Stimulated activated CD4-positive, alpha-beta T cell treated with anti-CD3 and anti-CD28 coated beads, Interleukin-2, amount 100 ng/mL, for 48 hours (primary cell): ENCODE data around the gene RPS6KA5.

Experiments used
- DNase-seq, 2 donors: peaks; one replicate each; pipeline ENCODE4 v3.0.0-alpha.2; 2020

RPS6KA5 gene

DNA sequence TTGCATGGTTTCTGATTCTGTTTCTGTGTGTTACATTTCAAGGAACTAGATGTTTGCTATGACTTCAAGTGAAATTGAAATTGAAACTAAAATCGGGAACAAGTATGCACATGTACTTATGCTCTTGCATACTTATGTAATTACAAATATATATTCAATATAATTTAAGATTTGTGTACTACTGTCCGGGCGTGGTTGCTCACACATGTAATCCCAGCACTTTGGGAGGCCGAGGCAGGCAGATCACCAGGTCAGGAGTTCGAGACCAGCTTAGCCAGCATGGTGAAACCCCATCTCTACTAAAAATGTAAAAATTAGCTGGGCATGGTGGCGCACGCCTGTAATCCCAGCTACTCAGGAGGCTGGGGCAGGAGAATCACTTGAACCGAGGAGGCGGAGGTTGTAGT, 37.8 kb downstream of the RPS6KA5 start:
- DNase-seq: peak in 1 of 2 donors; percentile 13

- no peak for DNase-seq
These were observed 38.3 kb downstream of the RPS6KA5 start for GRCh38 chr14:91021991-91022621.

DNA sequence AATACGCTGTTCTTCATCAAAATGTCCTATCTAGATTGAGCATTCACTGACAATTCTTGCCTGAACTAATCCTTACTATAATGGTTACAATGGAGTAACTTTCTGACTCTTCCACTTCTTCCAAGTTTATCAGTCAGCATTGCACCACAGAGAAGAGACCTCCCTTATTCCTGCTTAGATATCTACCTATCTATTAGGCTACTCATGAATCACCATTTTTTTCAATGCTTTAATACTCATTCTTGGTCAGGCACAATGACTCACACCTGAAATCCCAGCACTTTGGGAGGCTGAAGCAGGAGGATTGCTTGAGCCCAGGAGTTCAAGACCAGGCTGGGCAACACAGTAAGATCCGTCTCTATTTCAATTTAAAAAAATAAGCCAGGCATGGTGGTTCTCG, 39.3 kb downstream of the RPS6KA5 start:
- DNase-seq: no peak

DNA sequence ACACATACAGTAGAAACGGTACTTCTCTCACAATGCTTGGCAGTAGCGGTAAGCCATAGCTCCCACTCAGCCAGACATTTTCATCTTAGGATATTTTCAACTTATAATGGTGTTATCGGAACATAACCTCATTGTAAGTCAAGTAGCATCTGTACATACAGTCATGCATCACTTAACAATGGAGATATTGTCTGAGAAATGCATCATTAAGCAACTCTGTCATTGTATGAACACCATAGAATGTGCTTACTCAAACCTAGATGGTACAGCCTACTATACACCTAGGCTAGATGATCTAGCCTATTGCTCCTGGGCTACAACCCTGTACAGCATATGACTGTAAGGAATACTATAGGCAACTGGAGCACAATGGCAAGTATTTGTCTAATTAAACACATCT, 40.8 kb downstream of the RPS6KA5 start:
- DNase-seq: no peak

- no peak for DNase-seq
These were observed 42.0 kb downstream of the RPS6KA5 start for GRCh38 chr14:91018481-91018880.

- DNase-seq: no peak
These were observed 43.5 kb downstream of the RPS6KA5 start for GRCh38 chr14:91016800-91017410.

GRCh38 chr14:91015435-91015834, 45.0 kb downstream of the RPS6KA5 start:
- DNase-seq: no peak

DNA sequence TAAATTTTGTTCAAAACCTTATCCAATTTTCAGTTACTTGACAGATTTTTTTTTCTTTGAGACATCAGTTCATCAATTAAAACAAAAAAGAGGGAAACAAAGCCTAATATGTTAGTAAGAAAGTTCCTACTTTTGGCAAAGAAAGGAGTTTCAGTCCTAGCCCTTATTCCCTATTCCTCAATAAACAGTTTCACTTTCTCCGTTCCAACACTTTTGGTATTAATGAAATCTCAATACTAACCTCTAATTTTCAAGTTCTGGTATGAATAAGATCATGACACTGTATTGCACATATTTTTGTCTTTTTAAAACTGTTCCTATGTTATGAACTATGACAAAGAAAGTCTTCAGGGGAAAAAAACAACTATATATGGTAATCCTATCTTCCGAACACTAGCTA, 48.4 kb downstream of the RPS6KA5 start:
- DNase-seq: no peak

- no peak for DNase-seq
These were observed 50.3 kb downstream of the RPS6KA5 start for GRCh38 chr14:91010153-91010533.

- DNase-seq: no peak
These were observed 50.8 kb downstream of the RPS6KA5 start for GRCh38 chr14:91009501-91010152.

- DNase-seq: no peak
These were observed 51.6 kb downstream of the RPS6KA5 start for GRCh38 chr14:91008759-91009409.

GRCh38 chr14:91005716-91006115, 54.7 kb downstream of the RPS6KA5 start:
- DNase-seq: no peak

DNA sequence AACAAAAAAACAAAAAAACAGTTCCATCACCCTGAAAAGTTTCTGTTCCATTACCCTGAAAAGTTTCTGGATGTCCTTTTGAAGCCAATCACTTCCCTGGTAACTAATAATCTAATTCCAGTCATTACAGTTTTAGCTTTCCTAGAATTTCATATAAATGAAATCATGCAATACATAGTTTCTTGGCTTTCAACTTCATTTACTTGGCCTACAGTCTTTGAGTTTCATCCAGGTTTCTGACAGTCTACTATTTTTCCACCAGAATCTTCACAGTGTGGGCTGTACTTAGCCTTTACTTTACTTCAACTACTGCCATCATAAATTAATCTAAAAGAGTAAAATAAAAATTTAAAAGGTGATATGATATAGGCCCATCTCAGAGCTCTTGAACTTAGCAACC, 55.5 kb downstream of the RPS6KA5 start:
- no peak for DNase-seq

- no peak for DNase-seq
These were observed 61.1 kb downstream of the RPS6KA5 start for GRCh38 chr14:90999299-90999698.

DNA sequence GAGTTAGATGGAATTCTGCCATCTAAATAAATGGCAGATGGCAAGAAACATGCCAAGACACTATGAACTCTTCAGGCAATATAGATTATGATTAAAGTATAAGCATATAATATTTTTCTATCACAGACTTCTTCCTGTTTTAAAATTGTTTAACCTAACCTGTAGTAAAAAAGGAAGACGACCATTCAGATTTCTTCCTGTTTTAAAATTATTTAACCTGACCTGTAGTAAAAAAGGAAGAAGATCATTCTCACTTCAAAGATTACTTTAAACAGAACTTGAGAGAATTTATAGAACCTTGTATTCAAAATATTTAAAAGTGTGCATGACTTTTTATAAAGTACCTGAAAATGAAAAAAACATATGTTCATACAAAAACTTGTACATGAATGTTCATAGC, 63.5 kb downstream of the RPS6KA5 start:
- no peak for DNase-seq

DNA sequence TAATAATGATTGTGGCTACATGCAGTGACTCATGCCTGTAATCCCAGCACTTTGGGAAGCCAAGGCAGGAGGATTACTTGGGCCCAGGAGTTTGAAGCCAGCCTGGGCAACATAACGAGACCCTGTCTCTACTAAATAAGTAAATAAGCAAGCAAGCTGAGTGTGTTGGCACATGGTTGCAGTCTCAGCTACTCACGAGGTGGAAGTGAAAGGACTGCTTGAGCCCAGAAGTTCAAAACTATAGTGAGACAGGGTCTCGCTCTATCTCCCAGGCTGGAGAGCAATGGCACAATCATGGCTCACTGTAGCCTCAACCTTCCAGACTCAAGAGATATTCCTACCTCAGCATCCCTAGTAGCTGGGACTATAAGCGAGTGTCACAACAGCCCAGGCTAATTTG, 64.7 kb downstream of the RPS6KA5 start:
- DNase-seq: no peak

- no peak for DNase-seq
These were observed 66.6 kb downstream of the RPS6KA5 start for GRCh38 chr14:90993792-90994191.

GRCh38 chr14:90991690-90992443, 68.6 kb downstream of the RPS6KA5 start:
- no peak for DNase-seq

- DNase-seq: no peak
These were observed 70.3 kb downstream of the RPS6KA5 start for GRCh38 chr14:90990141-90990540.

DNA sequence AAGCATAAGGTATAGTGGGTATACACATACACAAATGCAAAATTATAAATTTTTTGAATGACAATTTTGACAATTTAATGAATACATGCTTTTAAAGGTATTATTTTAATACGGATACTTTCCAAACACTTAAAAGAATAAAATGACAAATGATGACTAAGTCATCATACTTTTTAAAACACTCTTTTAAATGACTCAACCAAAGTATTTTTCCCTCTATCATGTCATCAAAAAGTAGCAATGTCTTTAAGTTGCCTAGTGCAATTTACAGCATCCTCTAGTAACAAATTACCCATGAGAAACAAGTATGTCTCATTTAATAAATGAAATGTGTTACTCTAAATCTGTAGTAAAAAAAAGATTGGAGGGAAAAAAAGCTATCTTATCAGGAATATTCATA, 73.3 kb downstream of the RPS6KA5 start:
- no peak for DNase-seq

GRCh38 chr14:90986510-90986909, 73.9 kb downstream of the RPS6KA5 start:
- DNase-seq: no peak

- DNase-seq: no peak
These were observed 74.7 kb downstream of the RPS6KA5 start for GRCh38 chr14:90985601-90986242.

GRCh38 chr14:90983560-90983959, 76.9 kb downstream of the RPS6KA5 start:
- no peak for DNase-seq
